GM21515 (cell line): Measurements from ENCODE around the gene MICALL2.
A peak's percentile ranks its signal among the peaks of the same experiment; 100 is the strongest.

Experiments used
- ATAC-seq: cut with Tn5 transposase; IDR thresholded peaks from one replicate; pipeline ENCODE4 v1.9.1; 2021; ENCODE audit not compliant: unreplicated experiment

MICALL2 gene

GRCh38 chr7:1419310-1419634 lies 40.0 kb downstream of the MICALL2 start:
- no peak for ATAC-seq

- ATAC-seq, result no peak
Measured at GRCh38 chr7:1418505-1419309, 40.6 kb downstream of the MICALL2 start.

- no peak for ATAC-seq
Measured at GRCh38 chr7:1415389-1415990, 43.8 kb downstream of the MICALL2 start.

- ATAC-seq, result no peak
Measured at GRCh38 chr7:1413936-1414639, 45.2 kb downstream of the MICALL2 start.

GRCh38 chr7:1412322-1413261 lies 46.7 kb downstream of the MICALL2 start:
- peak; percentile 58 for ATAC-seq

- no peak for ATAC-seq
Measured at GRCh38 chr7:1411414-1411813, 47.9 kb downstream of the MICALL2 start.

GRCh38 chr7:1410992-1411391 lies 48.3 kb downstream of the MICALL2 start:
- no peak for ATAC-seq

GRCh38 chr7:1409555-1409954 lies 49.7 kb downstream of the MICALL2 start:
- ATAC-seq, result no peak

- ATAC-seq, result no peak
Measured at GRCh38 chr7:1408466-1408865, 50.8 kb downstream of the MICALL2 start.

GRCh38 chr7:1407892-1408291 lies 51.4 kb downstream of the MICALL2 start:
- ATAC-seq, result no peak

- ATAC-seq, result no peak
Measured at GRCh38 chr7:1404898-1405548, 54.2 kb downstream of the MICALL2 start.

GRCh38 chr7:1404460-1404809 lies 54.8 kb downstream of the MICALL2 start:
- ATAC-seq, result no peak

GRCh38 chr7:1403638-1404459 lies 55.4 kb downstream of the MICALL2 start:
- no peak for ATAC-seq

- no peak for ATAC-seq
Measured at GRCh38 chr7:1402791-1403637, 56.3 kb downstream of the MICALL2 start.

- no peak for ATAC-seq
Measured at GRCh38 chr7:1402110-1402790, 57.0 kb downstream of the MICALL2 start.

- ATAC-seq, result no peak
Measured at GRCh38 chr7:1401011-1401410, 58.3 kb downstream of the MICALL2 start.

- ATAC-seq, result no peak
Measured at GRCh38 chr7:1400371-1400770, 58.9 kb downstream of the MICALL2 start.
